HG02840 (cell line): ENCODE measurements around the gene GNA14.
"Not testable (repeated sequence)": the region's sequence is repeated elsewhere in the genome, so short reads cannot be mapped to it uniquely, and the experiment has no call there.

Source experiments
- ATAC-seq: cut with Tn5 transposase; IDR thresholded peaks from one replicate; pipeline ENCODE4 v1.9.1; 2021; ENCODE audit warnings: mild to moderate bottlenecking, moderate library complexity, moderate number of reproducible peaks; ENCODE audit not compliant: unreplicated experiment, low FRiP score

GNA14 gene

DNA sequence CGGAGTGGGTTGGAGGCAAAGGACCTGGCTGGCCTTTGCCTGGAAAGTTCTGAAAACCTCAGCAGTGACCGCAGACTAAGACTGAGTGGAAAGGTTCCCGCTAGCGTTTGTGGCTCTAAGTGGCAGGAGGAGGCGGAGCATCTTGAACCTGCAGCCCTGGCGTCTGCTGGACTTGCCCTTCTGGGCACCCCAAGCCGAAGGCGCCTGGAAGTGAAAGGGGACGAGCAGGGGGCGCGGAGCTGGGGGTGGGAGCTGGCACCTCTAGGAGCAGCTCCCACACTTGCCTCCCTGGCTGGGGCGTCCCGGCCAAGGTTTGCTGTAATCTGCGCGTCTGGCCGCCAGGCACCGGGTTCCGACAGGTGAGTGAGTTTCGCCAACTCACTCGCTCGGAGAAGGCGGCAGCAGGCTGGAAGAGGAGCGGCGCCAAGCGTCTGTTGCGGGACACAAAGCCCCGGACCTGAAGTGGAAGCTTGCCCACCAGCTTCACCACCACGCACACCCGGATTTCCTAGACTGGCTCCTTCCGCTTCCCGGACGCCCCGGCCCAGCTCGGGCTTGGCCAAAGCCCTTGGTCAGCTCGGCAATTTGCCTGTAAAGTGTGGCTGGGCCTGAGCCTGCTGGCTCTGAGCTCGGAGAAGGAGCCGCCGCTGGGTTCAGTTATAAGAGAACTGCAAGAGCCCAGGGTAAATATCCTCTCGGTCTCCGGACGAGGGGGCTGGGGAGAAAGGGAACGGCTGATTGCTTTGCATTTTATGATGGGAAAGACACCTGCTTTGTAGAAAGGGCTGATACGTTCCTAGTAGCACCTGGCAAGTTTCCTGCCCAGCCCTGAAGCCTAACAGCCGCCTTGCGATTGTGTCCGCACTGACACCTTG is at the start of gene GNA14:
GNA14 (minus strand) TSS at position 89 of the 875 bp plus-strand sequence. CDS start 529 bp downstream, outside the sequence.
- ATAC-seq = no peak

DNA sequence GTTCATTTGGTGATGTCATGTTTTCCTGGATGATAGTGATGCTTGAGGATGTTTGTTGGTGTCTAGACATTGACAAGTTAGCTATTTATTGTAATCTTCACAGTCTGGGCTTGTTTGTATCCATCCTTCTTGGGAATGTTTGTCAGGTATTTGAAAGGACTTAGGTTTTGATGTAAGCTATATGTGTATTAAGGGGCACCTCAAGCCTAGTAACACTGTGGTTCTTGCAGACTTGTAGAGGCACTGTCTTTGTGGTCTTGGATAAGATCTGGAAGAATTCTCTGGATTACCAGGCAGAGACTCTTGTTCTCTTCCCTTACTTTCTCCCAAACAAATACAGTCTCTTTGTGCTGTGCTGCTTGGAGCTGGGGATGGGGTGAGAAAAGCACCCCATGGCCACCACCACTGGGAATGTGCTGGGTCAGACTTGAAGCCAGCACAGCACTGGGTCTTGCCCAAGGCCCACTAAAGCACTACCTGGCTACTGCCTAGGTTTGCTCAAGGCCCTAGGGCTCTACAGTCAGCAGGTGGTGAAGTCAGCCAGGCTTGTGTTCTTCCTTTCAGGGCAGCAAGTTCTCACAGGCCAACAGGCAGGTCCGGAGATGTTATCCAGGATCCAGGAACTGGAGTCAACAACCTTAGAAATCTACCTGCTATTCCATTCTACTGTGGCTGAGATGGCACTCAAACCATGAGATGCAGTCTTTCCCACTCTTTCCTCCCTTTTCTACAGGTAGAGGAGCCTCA is 49.3 kb upstream of the GNA14 start:
- no peak for ATAC-seq

- not testable (repeated sequence) for ATAC-seq
Observed at GRCh38 chr9:77690723-77691122, 42.6 kb upstream of the GNA14 start.

DNA sequence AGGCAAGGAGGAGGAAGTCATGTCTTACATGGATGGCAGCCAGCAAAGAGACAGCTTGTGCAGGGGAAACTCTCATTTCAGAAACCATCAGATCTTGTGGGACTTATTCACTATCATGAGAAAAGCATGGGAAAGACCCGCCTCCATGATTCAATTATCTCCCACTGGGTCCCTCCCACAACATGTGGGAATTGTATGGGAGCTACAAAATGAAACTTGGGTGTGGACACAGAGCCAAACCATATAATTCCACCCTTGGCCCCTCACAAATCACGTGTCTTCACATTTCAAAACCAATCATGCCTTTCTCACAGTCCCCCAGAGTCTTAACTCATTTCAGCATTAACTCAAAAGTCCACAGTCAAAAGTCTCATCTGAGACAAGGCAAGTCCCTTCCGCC is 42.0 kb upstream of the GNA14 start:
- ATAC-seq = not testable (repeated sequence)

DNA sequence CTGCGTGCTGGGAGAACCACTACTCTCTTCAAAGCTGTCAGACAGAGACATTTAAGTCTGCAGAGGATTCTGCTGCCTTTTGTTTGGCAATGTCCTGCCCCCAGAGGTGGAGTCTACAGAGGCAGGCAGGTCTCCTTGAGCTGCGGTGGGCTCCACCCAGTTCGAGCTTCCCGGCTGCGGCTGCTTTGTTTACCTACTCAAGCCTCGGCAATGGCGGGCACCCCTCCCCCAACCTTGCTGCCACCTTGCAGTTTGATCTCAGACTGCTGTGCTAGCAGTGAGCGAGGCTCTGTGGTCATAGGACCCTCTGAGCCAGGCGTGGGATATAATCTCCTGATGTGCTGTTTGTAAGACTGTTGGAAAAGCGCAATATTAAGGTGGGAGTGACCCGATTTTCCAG is 39.6 kb upstream of the GNA14 start:
- ATAC-seq = not testable (repeated sequence)

- ATAC-seq = no peak
Observed at GRCh38 chr9:77680581-77680980, 32.5 kb upstream of the GNA14 start.

DNA sequence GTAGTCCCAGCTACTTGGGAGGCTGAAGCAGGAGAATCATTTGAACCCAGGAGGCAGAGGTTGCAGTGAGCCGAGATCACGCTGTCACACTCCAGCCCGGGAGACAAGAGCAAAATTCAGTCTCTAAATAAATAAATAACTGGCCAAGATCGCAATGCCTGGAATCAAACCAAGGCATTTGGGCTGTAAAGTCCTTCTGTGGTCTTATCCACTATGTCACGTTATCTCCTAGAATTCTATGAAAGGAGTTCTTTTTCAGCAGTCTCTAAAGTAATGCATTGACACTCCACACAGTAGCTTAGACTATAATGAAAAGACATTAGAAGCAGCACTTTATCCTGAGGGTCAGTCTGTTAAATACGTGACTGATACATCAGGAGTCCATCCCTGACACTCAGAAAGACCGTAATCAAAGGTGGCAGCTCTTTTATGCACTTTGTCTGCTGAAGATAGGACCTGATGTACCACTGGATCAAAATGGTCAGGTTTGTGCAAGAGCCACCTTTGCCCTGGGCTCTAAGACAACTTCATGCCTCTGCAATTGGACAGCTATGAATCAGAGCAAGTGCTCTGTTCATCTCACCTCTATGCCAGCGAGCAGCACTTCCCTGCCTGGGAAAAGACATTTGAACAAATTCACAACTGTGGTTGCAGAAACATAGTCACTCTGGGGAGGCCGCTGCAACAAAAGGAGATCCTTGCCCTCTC is 31.7 kb upstream of the GNA14 start:
- no peak for ATAC-seq

GRCh38 chr9:77679088-77679487 is 31.0 kb upstream of the GNA14 start:
- ATAC-seq = no peak

- no peak for ATAC-seq
Observed at GRCh38 chr9:77677957-77678535, 29.9 kb upstream of the GNA14 start.

- no peak for ATAC-seq
Observed at GRCh38 chr9:77677397-77677796, 29.3 kb upstream of the GNA14 start.

GRCh38 chr9:77673941-77674791 is 26.0 kb upstream of the GNA14 start:
- no peak for ATAC-seq

DNA sequence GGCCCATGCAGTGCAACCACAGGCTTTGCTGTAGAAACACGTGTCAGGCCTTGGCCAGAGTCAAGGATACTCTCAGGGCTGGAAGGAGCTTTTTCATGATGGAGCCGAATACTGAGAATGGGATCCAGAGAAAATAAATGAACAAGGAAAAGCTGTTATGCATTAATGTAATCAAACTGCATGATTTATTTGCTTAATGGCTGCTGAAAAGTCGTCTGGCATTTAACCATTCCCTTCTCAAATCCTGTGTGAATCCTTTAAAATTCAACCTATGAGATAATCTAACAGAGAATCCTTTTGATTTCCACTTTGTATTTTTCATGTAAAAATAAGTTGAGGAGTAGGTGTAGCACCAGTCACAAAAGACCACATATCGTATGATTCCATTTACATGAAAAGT is 24.1 kb upstream of the GNA14 start:
- ATAC-seq = no peak

GRCh38 chr9:77667151-77667550 is 19.0 kb upstream of the GNA14 start:
- ATAC-seq = no peak

GRCh38 chr9:77663754-77664153 is 15.6 kb upstream of the GNA14 start:
- ATAC-seq = no peak

DNA sequence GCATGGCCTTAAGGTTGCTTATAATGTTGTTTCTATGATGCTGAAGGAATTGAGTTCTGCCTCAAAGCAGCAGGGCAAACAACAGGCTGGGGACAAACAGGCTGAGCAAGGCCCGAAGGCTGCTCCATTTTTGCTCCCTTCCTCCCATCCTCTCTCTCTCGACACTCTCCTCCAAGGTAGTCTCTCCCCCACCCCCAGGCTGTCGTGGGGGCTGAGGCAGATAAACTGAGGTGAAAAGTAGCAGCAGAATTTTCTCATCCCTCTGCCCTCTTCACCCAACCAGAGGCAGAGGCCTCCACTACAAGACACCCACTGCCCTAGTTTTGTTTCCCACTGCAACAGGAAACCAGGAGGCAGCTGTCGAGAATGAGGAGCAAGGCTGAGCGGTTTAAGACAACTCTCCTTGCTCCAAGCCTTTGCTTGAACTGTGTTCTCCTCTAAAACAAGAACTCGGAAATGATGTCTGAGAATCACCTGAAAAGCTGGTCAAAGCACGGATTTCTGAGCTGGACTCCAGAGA is 13.5 kb upstream of the GNA14 start:
- no peak for ATAC-seq

GRCh38 chr9:77659926-77660325 is 11.8 kb upstream of the GNA14 start:
- ATAC-seq = no peak

DNA sequence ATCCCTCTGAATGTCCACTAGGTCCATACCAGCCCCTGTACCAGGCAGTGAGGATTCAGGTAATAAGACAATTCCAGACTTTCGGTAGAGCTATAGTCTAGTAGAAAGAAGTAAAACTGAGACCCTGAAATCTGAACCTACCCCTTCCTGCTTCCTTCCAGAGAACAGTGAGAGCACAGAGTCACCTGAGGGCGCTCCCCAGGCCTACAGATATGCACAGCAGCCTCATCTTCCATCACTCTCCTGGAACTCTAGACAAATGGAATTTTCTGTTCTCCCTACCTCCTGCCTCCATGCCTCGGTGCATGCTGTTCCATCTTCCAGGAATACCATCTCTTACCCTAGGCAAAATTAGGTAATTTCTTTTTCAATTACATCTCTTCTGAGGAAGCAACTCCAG is 3.1 kb upstream of the GNA14 start:
- no peak for ATAC-seq

- no peak for ATAC-seq
Observed at GRCh38 chr9:77649109-77649812, 1.1 kb upstream of the GNA14 start.
